GM18951 (cell line): ENCODE results near the gene ETS2.
A peak's percentile ranks its signal among the peaks of the same experiment; 100 is the strongest.

Experiments
- POLR2A ChIP-seq: IDR thresholded peaks from 4 replicates; pipeline ENCODE4 v1.6.1; 2011; ENCODE audit warnings: mild to moderate bottlenecking; ENCODE audit not compliant: insufficient read length, insufficient read depth; ENCODE audit errors: extremely low read depth
- in situ Hi-C: fragments of 300-500 bp; cut with MboI; formaldehyde crosslinking; loops from one replicate; pipeline ENCODE4 v1.12.0; 2022; ENCODE audit warnings: low sequenced_read_pairs, mixed read lengths, inconsistent platforms; ENCODE audit not compliant: unreplicated experiment

The ETS2 gene

DNA sequence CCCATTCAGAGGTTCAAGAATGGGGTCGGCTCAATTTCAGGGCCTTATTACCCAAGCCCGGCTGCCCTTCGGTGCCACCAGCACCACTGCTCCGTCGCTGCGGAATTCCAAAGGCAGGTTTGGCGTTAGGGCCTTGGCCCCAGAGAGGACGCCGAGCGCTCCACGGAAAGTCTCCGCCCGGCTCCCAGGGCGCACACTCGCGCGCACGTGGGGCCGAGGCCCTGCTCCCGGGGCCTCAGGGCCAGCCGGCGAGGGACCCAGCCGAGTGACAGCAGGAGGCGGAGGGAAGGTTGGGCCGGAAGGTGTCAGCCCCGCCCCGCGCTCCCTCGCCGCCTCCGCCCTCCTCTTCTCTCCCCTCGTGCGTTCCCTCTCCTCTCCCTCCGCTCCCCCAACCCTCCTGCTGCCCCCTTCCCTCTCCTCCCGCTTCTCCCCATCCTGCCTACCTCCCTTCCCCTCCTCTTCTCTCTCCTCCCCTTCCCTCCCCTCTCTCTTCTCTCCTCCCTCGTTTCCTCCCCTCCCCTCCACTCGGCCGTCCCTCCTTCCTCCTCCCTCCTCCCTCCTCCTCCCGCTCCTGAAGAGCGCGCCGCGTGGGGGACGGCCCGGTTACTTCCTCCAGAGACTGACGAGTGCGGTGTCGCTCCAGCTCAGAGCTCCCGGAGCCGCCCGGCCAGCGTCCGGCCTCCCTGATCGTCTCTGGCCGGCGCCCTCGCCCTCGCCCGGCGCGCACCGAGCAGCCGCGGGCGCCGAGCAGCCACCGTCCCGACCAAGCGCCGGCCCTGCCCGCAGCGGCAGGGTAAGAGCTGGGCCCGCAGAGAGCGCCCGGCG is at the start of gene ETS2:
Gene ETS2 (plus strand): TSS at position 602 of the 825 bp plus-strand sequence. CDS start 4,106 bp downstream, outside the sequence.
- in situ Hi-C loops, result no loop called here
- TF ChIP-seq POLR2A, result peak; percentile 66

DNA sequence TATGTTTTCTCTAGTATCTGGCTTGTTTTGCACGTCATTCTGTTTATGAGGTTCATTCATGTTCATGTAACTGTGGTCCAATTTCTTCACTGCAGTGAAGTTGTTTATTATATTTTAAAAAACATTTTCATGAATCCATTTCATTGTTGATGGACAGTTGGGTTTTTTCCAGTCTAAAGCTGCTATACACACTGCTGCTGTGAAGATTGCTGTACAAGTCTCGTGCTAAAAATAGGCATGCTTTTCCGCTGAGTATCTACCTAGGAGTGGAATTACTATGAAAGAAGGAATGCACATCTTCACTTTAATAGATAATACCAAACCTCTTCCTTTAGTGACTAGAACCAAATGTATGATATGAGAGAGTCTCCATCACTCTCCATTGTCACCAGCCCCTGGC is 49.0 kb upstream of the ETS2 start:
- no peak for TF ChIP-seq POLR2A
- in situ Hi-C loops, result no loop called here

DNA sequence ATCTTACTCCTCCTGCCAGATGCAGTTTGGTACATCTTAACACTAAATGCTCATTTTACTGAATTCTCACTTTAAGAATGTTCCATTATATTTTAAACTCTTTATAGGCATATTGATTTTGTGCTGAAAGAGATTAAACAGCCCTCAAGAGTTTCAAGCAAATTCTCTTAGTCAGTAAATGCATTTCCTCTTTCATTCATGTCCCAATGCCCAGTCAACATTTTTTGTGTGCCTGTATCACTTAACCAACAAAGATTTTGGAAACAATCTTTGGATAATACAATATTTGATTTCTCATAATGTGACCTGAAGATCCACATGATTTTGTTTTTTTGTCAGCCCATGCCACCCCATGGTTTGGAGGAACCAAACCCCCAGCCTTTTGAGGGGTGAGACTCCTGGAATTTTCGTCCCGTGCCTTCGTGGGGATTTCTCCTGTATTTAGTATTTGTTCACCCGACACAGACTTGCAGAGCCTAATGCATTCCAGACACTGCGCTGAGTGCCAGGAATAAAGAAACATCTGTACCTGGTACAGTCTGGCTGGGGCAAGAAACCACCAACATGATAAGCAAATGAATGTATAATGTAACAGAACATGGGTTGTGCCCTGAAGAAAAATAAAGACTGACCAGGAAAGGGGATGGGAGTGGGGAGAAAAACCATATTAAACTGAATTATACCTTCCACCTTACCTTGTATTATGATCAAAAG is 47.1 kb upstream of the ETS2 start:
- in situ Hi-C loops, result no loop called here
- TF ChIP-seq POLR2A, result no peak

DNA sequence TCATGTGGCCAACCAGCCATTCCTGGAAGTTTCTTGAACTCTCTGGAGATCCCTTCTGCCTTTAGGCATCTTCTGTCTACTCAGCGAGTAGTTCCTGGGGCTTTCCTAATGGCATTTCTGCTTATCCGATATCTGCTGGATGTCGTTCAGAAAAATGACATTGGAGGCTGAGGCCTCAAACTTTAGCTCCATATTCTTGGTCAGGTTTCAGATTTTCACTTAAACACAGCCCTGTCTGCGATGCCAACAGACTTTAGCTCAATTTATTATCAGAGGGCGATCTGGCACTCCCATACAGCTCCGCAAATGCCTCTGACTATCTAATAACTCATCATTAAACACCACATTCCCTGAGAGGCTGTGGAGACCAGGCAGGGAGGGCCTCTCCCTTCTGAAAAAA is 46.3 kb upstream of the ETS2 start:
- in situ Hi-C loops, result no loop called here

DNA sequence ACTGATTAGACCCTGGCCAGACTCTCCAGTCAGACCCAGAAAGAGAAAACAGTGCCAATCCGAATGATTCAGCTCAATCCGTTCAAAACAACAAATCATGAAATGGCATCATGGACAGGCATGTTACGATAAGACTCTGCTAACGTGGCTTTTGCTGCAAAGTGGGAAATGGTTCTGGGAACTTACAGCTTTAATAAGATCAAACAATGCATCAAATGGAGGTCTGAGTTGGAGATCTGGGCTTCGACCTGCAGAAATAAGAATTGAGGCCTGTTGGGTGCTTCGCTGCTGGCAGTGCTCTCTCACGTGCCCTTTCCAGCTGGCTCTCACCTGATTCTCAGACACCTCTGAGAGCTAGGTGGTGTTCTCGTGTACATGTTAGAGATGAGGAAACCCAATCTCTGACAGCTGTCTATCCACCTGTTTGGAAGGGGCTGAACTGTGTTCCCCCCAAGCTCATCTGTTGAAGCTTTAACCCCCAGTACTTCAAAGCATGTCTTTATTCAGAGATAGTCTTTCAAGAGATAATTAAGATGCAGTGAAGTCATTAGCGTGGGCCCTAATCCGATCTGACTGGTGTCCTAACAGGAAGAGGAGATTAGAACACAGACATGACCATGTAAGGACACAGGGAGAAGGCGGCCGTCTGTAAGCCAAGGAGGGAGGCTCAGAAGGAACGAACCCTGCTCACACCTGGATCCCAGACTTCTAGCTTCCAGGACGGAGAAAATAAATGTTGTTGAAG is 45.5 kb upstream of the ETS2 start:
- no peak for TF ChIP-seq POLR2A
- in situ Hi-C loops, result no loop called here

More for the DNA sequence above, 46.3 kb upstream of the ETS2 start:
- TF ChIP-seq POLR2A, result no peak

DNA sequence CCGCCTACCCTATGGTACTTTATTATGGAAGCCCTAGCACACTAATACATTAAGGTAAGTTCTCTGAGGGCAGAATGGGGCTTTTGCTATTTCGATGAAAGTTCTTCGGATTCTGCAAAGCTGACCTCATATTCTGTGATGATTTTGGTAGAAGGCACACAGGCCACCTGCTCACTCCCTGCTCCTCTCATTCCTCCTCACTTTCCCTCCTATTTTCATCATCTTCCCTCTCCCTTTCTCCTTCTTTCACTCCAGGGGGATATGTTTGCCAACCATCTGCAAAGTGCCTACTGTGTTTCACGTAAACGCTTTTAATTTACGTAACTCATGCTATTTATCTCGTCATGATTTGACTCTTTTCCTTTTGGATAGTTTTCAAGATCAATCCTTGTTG is 45.0 kb upstream of the ETS2 start:
- in situ Hi-C loops, result no loop called here
- no peak for TF ChIP-seq POLR2A

DNA sequence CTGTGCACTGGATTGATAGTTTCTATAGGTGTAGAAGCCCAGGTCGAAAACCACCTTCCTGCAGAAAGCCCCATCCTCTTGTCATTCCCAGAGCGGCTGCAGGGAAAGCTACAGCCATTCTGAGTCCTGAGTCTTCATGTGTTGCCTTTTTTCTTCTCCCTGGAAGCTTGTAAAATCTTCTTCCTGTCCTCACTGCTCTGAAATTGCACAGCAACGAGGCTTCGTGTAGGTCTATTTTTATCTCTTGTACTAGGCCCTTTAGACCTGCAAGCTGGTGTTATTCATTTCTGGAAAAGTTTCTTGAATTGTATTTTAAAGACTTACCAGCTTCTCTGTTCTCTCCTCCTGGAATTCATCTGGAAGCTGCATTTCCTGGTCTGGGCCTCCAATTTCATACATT is 44.2 kb upstream of the ETS2 start:
- in situ Hi-C loops, result no loop called here
- TF ChIP-seq POLR2A, result no peak

DNA sequence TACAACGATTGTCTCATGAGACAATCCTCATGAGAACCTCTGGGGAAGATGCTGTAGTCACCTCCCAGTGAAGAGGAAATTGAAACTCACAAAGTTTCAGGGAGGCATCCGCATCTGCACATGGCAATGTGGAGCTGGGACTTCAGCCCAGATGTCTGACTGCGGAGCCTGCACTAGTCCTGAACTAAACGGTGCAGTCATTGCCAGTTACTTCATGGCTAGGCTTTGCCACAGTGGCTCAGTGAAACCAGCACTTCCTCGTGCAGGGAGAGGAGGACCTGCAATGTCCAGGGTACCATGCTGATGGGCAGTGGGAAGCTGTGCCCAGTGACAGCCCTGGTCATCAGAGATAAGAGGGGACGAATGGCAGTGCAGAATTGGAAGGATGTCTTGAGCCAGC is 40.7 kb upstream of the ETS2 start:
- in situ Hi-C loops, result no loop called here
- TF ChIP-seq POLR2A, result no peak

DNA sequence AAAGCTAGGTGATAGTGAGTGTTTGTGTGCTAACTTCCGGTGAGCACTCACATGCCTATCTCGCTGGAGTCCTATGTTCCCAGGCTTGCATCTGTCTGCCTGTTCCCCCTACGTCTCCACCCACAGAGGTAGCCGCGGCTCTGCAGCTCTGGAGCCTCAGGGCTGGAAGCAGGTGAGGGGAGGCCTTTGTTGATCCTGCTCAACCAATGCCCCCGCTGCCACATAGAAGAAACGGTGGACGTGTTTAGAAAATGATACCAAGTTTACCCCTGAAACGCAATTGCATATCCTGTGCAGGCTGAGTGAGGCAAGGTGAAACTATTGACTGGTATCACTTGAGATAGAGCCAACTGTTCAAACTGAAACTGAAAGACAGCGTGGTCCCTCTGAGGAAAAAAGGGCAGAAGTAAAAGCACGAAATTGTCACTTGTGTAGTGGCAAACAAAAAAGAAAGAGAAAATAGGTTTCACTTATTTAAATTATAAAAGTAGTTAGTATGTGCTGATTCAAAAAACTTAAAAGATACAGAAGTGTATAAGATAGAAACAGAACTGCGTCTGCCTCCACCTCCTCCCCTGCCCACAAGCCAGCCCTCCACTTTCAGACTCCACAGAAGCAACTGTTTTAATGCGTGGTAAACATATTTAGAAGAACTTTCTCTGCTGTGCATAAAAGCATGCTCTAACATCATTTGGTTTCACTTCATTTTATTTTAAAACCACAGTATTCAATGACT is 38.6 kb upstream of the ETS2 start:
- in situ Hi-C loops, result no loop called here
- TF ChIP-seq POLR2A, result no peak

DNA sequence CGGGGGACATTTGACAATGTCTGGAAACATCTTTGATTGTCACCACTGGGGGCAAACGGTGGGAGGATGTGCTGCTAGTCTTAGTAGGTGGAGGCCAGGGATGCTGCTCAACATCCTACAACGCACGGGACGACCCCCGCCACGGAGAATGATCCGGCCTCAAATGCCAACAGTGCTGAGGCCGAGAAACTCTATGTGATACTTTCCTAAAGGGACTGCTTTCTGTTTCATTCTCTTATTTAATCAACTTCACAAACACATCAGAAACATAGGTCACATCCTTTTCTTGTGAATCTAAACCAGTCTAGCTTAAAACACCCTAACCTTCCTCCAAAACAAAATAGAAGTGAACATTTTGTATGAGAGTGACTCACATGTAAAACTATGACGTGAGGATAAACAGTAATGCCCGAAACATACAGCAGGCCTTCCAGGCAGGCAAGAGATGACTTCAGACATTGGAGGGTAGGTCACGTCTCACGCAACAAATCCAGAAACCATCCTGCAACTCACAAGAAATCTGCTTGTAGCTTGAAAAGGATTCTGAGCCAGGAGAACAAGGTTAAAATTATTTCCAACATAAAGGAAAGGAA is 37.2 kb upstream of the ETS2 start:
- TF ChIP-seq POLR2A, result no peak
- in situ Hi-C loops, result no loop called here

DNA sequence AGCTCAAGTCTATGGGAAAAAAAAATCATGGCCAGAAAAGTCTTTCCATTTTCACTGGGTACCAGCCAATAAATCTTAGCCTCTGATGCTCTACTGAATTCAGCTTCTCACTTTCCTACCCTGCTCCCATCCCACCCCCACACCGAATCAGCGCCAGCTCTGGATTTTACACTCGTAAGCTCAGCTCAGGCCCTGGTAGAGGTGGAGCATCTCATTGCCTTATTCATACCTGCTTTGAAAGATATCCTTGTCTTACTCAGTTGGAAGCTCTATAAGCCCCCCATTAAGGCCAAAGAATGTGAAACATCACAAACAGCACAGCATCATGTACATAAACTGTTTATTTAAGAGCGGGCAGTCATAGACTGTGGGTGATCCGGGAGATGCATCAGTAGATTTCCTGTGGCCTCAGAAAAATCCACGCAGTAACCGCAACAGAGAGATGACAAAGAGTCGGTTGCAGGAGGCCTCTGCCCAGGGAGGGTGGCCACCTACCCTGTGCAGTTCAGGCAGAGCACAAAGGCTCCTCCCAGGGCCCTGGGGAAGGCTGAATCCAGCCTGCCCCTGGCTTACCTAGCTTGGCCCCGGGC is 36.4 kb upstream of the ETS2 start:
- in situ Hi-C loops, result no loop called here
- no peak for TF ChIP-seq POLR2A

DNA sequence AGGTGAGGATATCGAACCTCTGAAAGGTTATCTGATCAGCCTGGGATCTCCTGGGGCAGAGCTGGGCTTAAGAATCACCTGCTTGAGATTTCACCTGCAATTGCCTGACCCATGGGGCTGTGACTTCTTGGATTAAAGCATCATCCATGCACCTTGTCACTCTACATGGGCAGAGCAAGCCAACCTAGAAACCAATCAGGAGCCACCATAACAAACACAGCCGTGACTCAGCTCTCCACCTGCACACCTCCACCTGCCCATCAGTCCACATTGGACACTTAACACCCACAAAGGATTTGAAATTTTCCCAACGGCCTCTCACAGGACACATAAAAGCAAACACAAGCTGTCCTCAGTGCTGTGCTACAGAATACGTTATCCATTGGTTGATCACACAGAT is 35.1 kb upstream of the ETS2 start:
- in situ Hi-C loops, result no loop called here
- no peak for TF ChIP-seq POLR2A
